GM23338 (cell line): ENCODE data around the gene TMEM236. TPM values are rescaled to one million over a fixed set of nuclear protein-coding genes. Genes with fewer than 3 reads are reported as not detected.
A peak's percentile ranks its signal among the peaks of the same experiment; 100 is the strongest.

ENCODE experiments used
- ATAC-seq: fragments of 200-7000 bp; cut with Tn5 transposase; 3 replicates; pipeline ENCODE4 v1.9.1; 2020
- DNase-seq: peaks from one replicate; pipeline ENCODE4 v3.0.0-alpha.2; 2015; ENCODE audit warnings: low spot score
- H2AFZ ChIP-seq: fragments of 200-600 bp; sonication (generic); 2 replicates; pipeline ENCODE4 v1.8.0; 2016; ENCODE audit warnings: antibody characterized with exemption, mild to moderate bottlenecking, moderate library complexity
- H3F3A ChIP-seq: fragments of 200-600 bp; sonication (generic); replicated peaks from 2 replicates; pipeline ENCODE4 v1.8.0; 2017; ENCODE audit warnings: antibody characterized with exemption, mixed run types, low read depth
- H3K27ac ChIP-seq: fragments of 200-600 bp; sonication (generic); 2 replicates; pipeline ENCODE4 v1.6.1; 2016; ENCODE audit warnings: low read depth
- H3K27me3 ChIP-seq: fragments of 200-600 bp; sonication (generic); 2 replicates; pipeline ENCODE4 v1.8.0; 2016; ENCODE audit warnings: mild to moderate bottlenecking, mixed run types, moderate library complexity; ENCODE audit not compliant: insufficient read depth
- H3K36me3 ChIP-seq: fragments of 200-600 bp; sonication (generic); 2 replicates; pipeline ENCODE4 v1.8.0; 2016; ENCODE audit warnings: mild to moderate bottlenecking; ENCODE audit not compliant: insufficient read depth
- H3K4me1 ChIP-seq: fragments of 200-600 bp; sonication (generic); 2 replicates; pipeline ENCODE4 v1.8.0; 2016; ENCODE audit warnings: mild to moderate bottlenecking, moderate library complexity; ENCODE audit not compliant: insufficient read depth
- H3K4me2 ChIP-seq: fragments of 200-600 bp; sonication (generic); 2 replicates; pipeline ENCODE4 v1.7.1; 2017; ENCODE audit warnings: mixed run types
- H3K4me3 ChIP-seq: fragments of 200-600 bp; sonication (generic); 2 replicates; pipeline ENCODE4 v1.6.1; 2016; ENCODE audit warnings: mixed run types
- H3K79me2 ChIP-seq: fragments of 200-600 bp; sonication (generic); replicated peaks from 2 replicates; pipeline ENCODE4 v1.8.0; 2017; ENCODE audit warnings: mild to moderate bottlenecking; ENCODE audit not compliant: insufficient read depth
- H3K9me2 ChIP-seq: fragments of 200-600 bp; sonication (generic); 2 replicates; pipeline ENCODE4 v1.8.0; 2017; ENCODE audit not compliant: insufficient read depth
- H4K20me1 ChIP-seq: fragments of 200-600 bp; sonication (generic); replicated peaks from 2 replicates; pipeline ENCODE4 v1.8.0; 2017; ENCODE audit warnings: mild to moderate bottlenecking; ENCODE audit not compliant: insufficient read depth
- H3K27ac Mint-ChIP-seq: 2 replicates; pipeline ENCODE4 v1.8.0; 2020; ENCODE audit warnings: inconsistent platforms, mild to moderate bottlenecking, moderate library complexity, mixed read lengths
- H3K27me3 Mint-ChIP-seq: 3 replicates; pipeline ENCODE4 v1.8.0; 2022; ENCODE audit warnings: low read depth, mild to moderate bottlenecking, moderate library complexity, mixed read lengths, inconsistent platforms; ENCODE audit not compliant: insufficient read depth, poor library complexity
- H3K36me3 Mint-ChIP-seq: 3 replicates; pipeline ENCODE4 v1.8.0; 2021; ENCODE audit warnings: low read depth, mild to moderate bottlenecking, inconsistent platforms, moderate library complexity, mixed read lengths
- H3K4me1 Mint-ChIP-seq: 3 replicates; pipeline ENCODE4 v1.8.0; 2020; ENCODE audit warnings: mild to moderate bottlenecking, inconsistent platforms, mixed read lengths
- H3K4me3 Mint-ChIP-seq: 3 replicates; pipeline ENCODE4 v1.8.0; 2021; ENCODE audit warnings: moderate library complexity, mild to moderate bottlenecking, inconsistent platforms, mixed read lengths
- H3K9me3 Mint-ChIP-seq: 3 replicates; pipeline ENCODE4 v1.8.0; 2020; ENCODE audit warnings: moderate library complexity, mild to moderate bottlenecking, inconsistent platforms, mixed read lengths
- CREB1 ChIP-seq: fragments of 250-450 bp; sonication (Bioruptor Pico); IDR thresholded peaks from 2 replicates; pipeline ENCODE4 v1.5.0; 2020; ENCODE audit warnings: low read depth, mild to moderate bottlenecking, moderate library complexity
- ETS1 ChIP-seq: IDR thresholded peaks from 2 replicates; pipeline ENCODE4 v1.6.1; 2016; ENCODE audit warnings: antibody characterized with exemption
- EZH2 ChIP-seq: fragments of 200-600 bp; sonication (generic); IDR thresholded peaks from one replicate; pipeline ENCODE4 v1.8.0; 2017; ENCODE audit warnings: antibody characterized with exemption, mild to moderate bottlenecking, low read depth; ENCODE audit not compliant: unreplicated experiment
- JUNB ChIP-seq: IDR thresholded peaks from one replicate; pipeline ENCODE4 v1.6.1; 2016; ENCODE audit warnings: antibody characterized with exemption; ENCODE audit not compliant: unreplicated experiment
- POLR2AphosphoS5 ChIP-seq: IDR thresholded peaks from 2 replicates; pipeline ENCODE4 v1.6.1; 2016; ENCODE audit warnings: antibody characterized with exemption, low read depth
- REST ChIP-seq: IDR thresholded peaks from one replicate; pipeline ENCODE4 v1.6.1; 2018; ENCODE audit warnings: antibody characterized with exemption; ENCODE audit not compliant: unreplicated experiment
- STAT1 ChIP-seq: IDR thresholded peaks from one replicate; pipeline ENCODE4 v1.6.1; 2016; ENCODE audit warnings: antibody characterized with exemption; ENCODE audit not compliant: unreplicated experiment
- ZNF114 ChIP-seq: fragments of 250-450 bp; sonication (Bioruptor Pico); IDR thresholded peaks from 2 replicates; pipeline ENCODE4 v1.5.0; 2020; ENCODE audit warnings: mild to moderate bottlenecking, moderate library complexity
- ZNF331 ChIP-seq: fragments of 250-450 bp; sonication (Bioruptor Pico); IDR thresholded peaks from 2 replicates; pipeline ENCODE4 v1.5.0; 2020; ENCODE audit warnings: low read depth, mild to moderate bottlenecking, moderate library complexity
- ZNF462 ChIP-seq: fragments of 250-450 bp; sonication (Bioruptor Pico); IDR thresholded peaks from 2 replicates; pipeline ENCODE4 v1.5.0; 2020; ENCODE audit warnings: mild to moderate bottlenecking, moderate library complexity
- polyA plus RNA-seq: library from polyadenylated mRNA; unstranded; fragments of >200 nt; fragmentation: Nextera tagmentation; extraction: Ambion mirVana; gene quantifications from 2 replicates; pipeline ENCODE4 v1.2.1, GENCODE V29; 2016
- total RNA-seq: library from RNA; depleted of rRNA; stranded (reverse); fragments of >200 nt; shearing (Covaris generic); gene quantifications from 2 replicates; pipeline ENCODE4 v1.2.3, GENCODE V29; 2014

Gene TMEM236
- total and polyA plus RNA-seq, 2 experiments from 2014 or later, result 0.03 TPM

- Histone ChIP-seq H4K20me1 (peaks cover 10% of the 10 kb centered on the region; the same call in 1 of the 2 replicates), H3K27ac (no peak overlapping the region), H3F3A (no peaks in the 10 kb centered on the region), H3K4me2 (no peak overlapping the region), H3K9me2 (0 out of 2 replicates have a peak, but pooled peaks cover 3% of the 10 kb centered on the region), H3K27me3 (peaks cover 63% of the 10 kb centered on the region), H3K4me1 (peaks cover 12% of the 10 kb centered on the region), H3K4me3 (no peak overlapping the region), H2AFZ (no peak overlapping the region), H3K36me3 (no peaks in the 10 kb centered on the region), H3K79me2 (no peaks in the 10 kb centered on the region)
- Mint-ChIP-seq H3K27me3 (peaks cover 43% of the 10 kb centered on the region), H3K4me1 (peaks cover 17% of the 10 kb centered on the region), H3K36me3 (peaks cover 2% of the 10 kb centered on the region; the same call in 1 of the 3 replicates), H3K4me3 (no peak overlapping the region), H3K9me3 (peaks cover 12% of the 10 kb centered on the region; the same call in 2 of the 3 replicates), H3K27ac (no peak overlapping the region)
- DNase-seq (peak; percentile 68), ATAC-seq (peak; percentile 90)
- TF ChIP-seq CREB1 (CRISPR knock-in tag), result peak; percentile 46; the same call in 1 of the 2 replicates
- peak; percentile 53 for TF ChIP-seq POLR2AphosphoS5
- TF ChIP-seq ETS1, result no peak
Observed at GRCh38 chr10:17764142-17764541, 12.1 kb downstream of the TMEM236 start.

GRCh38 chr10:17765602-17766001 lies 13.6 kb downstream of the TMEM236 start:
- peaks cover 43% of the 10 kb centered on the region for H3K27me3 Mint-ChIP-seq
- Histone ChIP-seq H4K20me1 (peaks cover 10% of the 10 kb centered on the region; the same call in 1 of the 2 replicates), H3K79me2 (no peaks in the 10 kb centered on the region), H3F3A (no peaks in the 10 kb centered on the region), H3K36me3 (no peaks in the 10 kb centered on the region), H3K4me2 (no peak overlapping the region), H3K27ac (no peak overlapping the region), H3K4me3 (no peak overlapping the region), H3K4me1 (peaks cover 12% of the 10 kb centered on the region), H3K27me3 (peaks cover 63% of the 10 kb centered on the region), H3K9me2 (0 out of 2 replicates have a peak, but pooled peaks cover 6% of the 10 kb centered on the region), H2AFZ (no peak overlapping the region)
- peaks cover 12% of the 10 kb centered on the region; the same call in 2 of the 3 replicates for H3K9me3 Mint-ChIP-seq
- H3K4me3 Mint-ChIP-seq, result no peak overlapping the region
- no peak for DNase-seq
- no peak overlapping the region for H3K27ac Mint-ChIP-seq
- peaks cover 2% of the 10 kb centered on the region; the same call in 1 of the 3 replicates for H3K36me3 Mint-ChIP-seq
- H3K4me1 Mint-ChIP-seq, result peaks cover 16% of the 10 kb centered on the region
- no peak for ATAC-seq
- TF ChIP-seq ETS1 (no peak), JUNB (no peak), STAT1 (no peak), EZH2 (no peak), ZNF114 (CRISPR knock-in tag) (no peak), ZNF462 (CRISPR knock-in tag) (no peak), REST (no peak), ZNF331 (CRISPR knock-in tag) (no peak)
